HL-60 (cell line): Measurements from ENCODE around the gene ZNF280B.
"Not testable (repeated sequence)": the region's sequence is repeated elsewhere in the genome, so short reads cannot be mapped to it uniquely, and the experiment has no call there.

Experiments
- CTCF ChIP-seq: IDR thresholded peaks from one replicate; pipeline ENCODE4 v1.5.1; 2011; ENCODE audit warnings: low read length, control low read depth, inconsistent platforms; ENCODE audit not compliant: insufficient read depth
- GABPA ChIP-seq: IDR thresholded peaks from 2 replicates; pipeline ENCODE4 v1.6.1; 2012; ENCODE audit warnings: low read depth
- POLR2AphosphoS5 ChIP-seq: IDR thresholded peaks from 2 replicates; pipeline ENCODE4 v1.6.1; 2012; ENCODE audit warnings: low read depth
- REST ChIP-seq: IDR thresholded peaks from 2 replicates; pipeline ENCODE4 v1.6.1; 2012; ENCODE audit warnings: low read depth; ENCODE audit not compliant: insufficient replicate concordance
- SPI1 ChIP-seq: IDR thresholded peaks from 2 replicates; pipeline ENCODE4 v1.6.1; 2012; ENCODE audit warnings: low read depth, mild to moderate bottlenecking, borderline replicate concordance

- not testable (repeated sequence) for TF ChIP-seq CTCF, REST, GABPA, POLR2AphosphoS5, SPI1
These were observed 1.4 kb upstream of the ZNF280B start for GRCh38 chr22:22509912-22510311.
